Raji (cell line): ENCODE data around the gene NEURL1.

Source experiments
- POLR2A ChIP-seq: IDR thresholded peaks from 2 replicates; pipeline ENCODE4 v1.6.1; 2011; ENCODE audit warnings: low read depth, low read length, control low read depth; ENCODE audit not compliant: insufficient read depth

Gene NEURL1

DNA sequence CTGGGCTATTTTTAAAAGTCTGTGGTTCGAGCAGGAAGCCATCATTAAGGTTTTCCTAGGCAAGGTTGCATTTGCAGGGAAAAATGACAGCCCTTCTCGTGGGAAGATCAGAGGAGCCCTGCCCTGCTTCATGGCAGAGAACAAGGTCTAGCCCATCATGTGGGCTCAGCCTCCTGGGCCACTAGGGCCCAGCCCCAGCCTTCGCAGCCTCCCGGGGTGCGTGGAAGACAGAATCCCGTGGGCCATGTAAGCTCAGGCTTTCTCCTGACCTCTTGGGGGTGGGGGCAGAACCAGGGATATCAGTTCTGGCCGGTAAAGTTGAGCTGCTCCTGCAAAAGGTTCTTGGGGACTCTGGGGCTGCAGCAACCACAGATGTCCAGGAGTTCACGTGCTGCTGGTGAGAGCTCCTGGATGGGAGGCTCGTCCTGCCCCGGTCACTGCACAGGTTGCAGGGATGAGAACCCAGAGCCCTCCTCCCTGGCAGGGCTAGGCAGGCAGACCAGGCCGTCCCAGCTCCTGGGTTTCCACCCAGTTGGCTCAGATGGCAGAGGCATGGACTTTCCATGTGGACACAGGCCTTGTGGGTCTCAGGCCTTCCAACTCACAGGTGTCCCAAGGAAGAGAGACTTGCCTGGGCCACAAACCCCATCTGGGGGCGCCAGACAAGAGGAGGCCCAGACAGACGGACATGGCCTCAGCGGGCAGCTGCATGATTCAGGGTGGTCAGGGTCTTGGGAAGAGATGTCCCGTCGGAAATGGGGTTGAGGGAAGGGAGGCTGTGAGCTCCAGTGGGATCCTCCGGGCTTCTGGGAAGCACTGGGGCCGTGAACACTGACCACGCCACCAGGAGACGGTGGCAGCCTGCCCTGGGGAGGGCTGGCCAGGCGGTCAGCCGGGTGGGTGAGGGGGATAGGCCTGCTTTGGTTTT, 126.2 kb downstream of the NEURL1 start:
- TF ChIP-seq POLR2A, result no peak

DNA sequence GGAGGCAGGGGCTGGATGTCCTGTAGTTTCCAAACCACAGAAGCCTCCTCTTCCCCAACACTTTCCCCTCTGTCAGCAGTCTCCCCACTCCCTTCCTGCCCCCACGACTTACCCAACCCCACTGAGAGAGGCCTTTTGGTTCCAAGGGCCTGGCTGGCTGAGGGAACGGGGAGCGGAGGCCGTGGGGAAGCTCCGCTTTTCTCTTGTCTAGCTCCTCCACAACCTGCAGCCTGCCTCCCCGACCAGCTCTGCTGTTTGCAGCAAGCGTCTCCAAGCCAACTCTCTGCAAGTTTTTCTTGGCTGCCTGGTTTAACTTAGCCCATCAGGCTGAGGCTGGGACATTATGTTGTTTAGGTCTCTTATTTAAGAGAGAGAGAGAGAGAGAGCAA, 126.8 kb downstream of the NEURL1 start:
- no peak for TF ChIP-seq POLR2A

DNA sequence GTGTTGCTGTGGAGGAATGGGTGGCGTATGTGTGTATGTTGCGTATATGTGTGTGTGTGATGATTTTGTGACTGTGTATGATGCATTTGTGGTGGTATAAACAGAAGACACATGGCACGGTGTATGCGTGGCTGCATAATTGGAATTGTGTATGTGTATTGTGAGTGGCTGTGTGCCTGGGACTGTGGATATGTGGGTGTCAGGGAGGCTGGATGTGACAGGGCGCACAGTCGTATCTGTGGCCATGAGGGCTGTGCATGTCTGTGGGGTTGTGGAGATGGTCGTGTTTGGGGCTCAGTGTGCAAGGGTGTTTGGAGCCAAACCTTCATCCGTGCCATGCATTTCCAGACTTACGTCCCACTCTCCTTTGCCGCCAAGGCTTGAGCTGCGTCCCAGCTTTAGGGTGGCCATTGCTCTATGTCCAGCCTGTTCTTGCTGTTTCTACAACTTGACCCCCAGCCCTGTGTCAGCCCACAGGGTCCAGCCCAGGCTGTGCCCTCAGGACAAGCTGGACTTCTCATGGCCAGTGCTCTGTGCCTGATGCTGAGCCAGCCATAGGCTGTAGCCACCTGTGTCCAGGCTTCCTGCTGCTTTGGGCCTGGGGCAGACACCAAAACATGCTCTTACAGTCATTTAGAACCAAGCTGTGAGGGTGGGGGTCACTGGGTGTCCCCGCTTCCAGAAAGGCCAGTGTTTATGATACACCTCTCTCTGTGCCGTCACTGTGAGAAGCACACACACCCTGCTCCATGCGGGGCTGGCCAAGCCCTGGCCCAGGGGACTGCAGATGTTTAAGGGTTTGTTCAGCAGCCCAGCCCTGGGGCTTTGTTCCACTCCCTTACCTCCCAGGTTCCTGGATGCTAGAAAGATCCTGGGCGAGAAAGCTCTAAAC, 127.6 kb downstream of the NEURL1 start:
- no peak for TF ChIP-seq POLR2A

DNA sequence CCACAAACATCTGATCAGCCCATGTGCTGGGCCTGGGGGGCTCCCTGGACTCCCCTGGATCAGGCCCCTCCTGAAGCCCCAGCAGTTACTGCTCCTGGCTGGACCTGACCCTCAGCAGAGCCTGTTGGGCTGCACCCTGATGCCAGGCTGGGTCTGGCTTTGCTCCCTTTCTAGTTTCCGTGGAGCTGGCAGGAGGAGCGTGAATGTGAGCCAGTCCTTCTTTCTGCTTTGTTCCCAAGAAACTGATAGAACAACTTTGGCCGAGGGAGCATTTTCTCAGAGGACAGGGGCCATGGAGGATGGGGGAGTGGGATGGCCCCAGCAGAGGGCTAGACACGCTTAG, 128.2 kb downstream of the NEURL1 start:
- no peak for TF ChIP-seq POLR2A

DNA sequence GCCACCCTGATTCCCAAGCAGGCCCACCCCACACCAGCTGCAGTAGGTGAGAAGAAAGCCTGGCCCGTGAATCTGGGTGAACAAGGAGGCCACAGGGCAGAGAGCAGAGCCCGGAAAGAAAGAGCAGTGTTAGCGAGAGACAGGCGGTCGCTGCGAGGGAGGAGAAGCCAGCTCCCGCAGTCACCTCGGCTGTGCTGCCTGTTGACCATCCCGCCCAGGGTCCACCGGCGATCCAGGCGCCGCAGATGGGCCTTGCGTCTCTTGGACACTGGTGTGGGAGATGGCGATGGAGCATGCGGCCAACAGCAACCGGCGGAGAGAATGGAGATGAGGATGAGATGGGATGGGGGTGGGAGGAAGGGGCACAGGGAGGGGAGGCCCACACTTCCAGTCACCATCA, 128.8 kb downstream of the NEURL1 start:
- no peak for TF ChIP-seq POLR2A

DNA sequence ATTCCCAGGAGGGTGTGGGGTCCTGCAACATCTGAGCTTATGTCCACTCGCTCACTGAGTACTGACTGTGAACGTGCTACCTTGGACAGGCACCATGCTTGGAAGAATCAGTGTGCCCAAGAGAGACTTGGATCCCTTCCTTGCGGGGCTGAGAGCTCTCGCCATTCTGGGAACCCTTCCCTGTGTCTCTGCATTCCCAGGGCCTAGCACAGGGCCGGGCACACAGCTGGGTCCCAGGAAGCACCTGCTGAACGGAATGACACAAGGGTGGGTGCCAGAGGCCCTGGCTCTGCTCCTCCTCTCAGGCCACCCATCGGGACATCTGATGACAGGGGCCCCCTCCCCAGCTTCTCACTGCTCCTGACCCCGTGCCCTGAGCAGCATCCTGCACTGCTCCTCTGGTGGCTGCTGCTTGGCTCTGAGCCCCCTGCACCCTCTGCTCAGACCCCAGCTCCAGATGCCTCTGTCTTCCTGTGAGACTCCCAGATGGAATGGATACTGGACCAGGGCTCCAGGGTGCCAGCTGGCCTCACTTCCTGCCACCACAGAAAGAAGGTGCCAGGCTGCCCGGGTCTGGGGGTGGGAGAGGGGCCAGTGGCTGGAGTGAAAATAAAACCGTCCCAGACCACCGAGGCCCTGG, 129.6 kb downstream of the NEURL1 start:
- no peak for TF ChIP-seq POLR2A

DNA sequence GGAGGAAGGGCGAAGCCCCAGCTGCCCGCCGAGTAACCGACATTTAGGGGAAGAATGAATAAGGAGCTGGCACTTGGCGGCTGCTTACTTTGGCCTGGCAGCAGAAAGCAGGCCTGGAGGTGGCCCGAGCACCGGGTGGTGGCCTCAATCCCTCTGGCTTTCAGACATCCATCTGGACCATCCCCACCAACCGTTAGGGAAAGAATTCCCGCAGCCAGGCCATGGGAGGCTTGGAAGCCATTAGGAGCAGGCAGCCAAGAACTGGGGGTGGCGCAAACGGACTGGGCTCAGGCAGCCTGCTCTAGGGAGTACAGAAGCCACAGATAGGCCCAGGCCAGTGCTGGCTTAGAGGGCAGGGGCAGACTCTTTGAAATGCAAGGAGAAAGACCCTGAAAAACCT, 132.7 kb downstream of the NEURL1 start:
- TF ChIP-seq POLR2A, result no peak

DNA sequence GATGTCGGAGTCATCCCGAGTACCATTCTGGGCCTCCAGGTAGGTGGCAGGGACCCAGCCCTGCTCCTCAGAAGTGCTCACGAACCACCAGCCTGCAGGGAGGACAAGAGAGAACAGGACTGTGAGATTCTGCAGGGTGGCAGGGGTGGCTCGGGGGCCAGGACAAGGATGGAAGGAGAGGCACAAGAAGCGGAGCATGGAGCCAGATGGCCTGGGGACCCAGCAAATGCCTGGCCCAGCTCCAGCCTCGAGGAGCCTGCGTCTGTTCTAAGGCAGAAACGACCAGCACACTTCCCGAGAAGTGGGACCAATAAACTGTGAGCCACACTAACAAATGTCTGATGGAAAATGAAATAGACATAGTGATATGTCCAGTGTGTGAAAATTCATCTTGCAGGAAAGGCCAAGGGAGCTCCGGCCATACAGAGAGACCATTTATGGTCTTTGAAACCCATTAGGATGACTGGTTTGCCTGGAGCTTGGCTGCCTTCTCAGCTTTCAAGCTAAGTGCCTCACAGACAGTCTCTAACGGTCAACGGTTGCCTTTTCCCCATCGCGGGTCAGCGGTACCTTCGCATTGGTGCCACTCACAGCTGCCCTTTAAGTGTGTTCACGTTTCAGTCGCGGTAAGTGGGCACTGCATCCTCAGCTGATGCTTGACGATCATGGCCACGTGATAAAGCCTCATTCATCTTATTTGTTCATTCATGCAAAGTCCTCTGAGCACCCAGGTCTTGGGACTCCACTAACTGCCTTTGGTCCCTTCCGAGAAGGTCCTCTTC, 133.8 kb downstream of the NEURL1 start:
- TF ChIP-seq POLR2A, result no peak

DNA sequence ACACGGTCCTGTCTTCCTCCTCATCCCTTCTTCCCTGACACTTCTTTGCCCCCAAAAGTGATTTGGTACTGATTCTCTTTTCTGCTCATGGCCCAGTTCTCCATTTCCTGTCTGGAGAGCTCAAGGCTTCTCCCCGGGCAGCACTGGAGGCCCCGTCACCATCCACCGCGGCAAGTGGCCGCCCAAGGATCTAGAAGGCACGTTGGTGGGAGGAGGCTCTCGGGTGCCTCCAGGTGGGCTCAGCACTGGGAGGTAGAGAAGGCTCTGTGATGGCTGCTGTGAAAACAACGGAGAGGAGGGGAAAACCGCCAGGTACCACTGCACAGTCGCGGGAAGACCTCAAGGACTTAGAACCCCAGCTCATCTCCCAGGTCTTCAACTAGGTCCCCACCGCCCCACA, 134.4 kb downstream of the NEURL1 start:
- TF ChIP-seq POLR2A, result no peak

DNA sequence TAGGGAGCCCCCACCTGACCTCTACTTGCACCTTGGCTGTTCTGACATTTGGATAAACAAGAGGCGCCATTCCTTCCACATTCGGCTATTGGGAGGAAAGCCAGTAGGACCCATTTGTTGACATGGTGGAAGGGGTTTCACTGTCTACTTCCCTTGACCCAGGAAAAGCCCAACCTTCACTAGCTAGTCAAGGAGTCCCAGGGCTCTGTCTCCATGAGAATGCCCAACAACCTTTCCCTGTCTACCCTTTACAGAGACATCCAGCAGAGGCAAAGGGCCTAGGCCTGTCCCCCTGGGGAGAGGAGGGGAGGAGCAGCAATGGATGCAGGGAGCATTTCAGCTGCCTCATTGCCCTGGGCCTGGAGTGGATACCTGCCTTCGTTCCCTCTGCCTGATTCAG, 136.1 kb downstream of the NEURL1 start:
- no peak for TF ChIP-seq POLR2A

DNA sequence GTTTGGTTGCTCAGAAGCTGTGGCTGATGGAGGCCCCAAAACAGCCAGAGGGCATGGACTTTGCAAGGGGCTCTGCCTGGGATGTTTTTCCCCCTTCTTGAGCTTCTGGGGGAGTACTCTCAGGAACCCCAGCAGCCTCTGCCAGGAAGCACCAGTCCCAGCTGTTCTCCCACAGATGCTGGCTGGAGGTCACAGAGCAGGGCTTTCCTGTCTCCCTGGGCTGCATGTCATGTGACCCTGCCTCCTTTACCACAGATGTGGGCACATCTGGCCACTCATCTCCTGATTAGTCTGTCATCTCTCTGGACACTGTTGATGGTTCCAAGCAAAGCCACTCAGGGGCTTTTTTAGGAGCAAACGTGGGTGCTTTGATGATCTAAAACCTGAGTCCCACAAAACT, 136.7 kb downstream of the NEURL1 start:
- no peak for TF ChIP-seq POLR2A

DNA sequence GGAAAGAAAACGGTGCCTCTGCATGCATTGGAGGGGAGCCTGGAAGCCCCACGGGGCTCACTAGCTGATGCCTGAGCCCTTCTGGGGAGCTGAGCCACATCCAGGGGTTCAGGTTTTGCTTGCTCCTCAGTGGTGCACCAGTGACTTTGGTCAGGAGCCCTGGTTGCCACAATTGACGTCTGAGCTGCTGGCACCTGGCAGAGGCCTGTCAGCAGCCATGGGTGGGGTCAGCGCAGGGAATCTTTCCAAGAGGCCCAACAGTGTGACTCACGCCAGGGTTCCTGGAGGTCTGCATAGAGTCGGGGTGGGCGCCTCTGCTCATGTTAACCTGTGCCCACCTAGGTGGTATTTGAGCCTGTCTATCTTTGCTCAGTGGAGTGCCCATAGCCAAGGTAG, 138.7 kb downstream of the NEURL1 start:
- TF ChIP-seq POLR2A, result no peak

DNA sequence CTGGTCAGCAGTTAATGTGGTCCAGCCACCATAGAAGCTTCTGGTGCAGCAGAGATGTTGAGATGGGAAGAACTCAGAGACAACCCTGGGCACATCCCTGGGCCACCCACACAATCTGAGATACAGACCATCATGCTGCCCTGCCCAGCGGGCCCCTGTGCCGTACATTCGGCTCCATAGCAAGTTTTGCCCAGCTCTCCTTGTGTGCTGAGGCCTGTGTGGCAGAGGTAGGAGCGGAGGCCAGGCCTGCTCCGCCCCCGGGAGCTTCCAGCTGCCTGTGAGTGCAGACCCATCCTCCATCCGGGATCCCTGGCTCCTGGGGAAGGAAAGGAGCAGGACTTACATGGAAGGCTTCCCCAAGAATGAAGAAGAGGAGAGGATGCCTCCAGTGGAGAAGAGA, 140.3 kb downstream of the NEURL1 start:
- TF ChIP-seq POLR2A, result no peak

DNA sequence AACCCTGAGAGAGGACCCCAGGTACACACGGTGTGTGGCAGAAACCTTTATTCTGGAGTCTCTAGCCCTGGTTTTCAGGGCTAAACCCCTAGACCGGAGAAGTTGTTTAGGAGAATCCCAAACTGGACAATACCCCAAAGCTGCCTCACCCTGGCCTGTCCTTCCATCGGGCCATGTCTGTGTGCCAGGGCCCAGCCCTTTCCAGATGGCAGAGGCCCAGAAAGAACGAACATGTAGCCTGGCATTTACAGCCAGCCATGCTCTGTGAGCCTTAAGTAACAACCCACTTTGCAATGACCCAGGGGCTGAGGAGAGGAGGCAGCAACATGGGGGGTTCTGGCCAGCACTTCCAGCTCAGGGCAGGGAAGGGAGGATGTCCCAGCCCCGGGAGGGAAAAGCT, 142.1 kb downstream of the NEURL1 start:
- TF ChIP-seq POLR2A, result no peak

DNA sequence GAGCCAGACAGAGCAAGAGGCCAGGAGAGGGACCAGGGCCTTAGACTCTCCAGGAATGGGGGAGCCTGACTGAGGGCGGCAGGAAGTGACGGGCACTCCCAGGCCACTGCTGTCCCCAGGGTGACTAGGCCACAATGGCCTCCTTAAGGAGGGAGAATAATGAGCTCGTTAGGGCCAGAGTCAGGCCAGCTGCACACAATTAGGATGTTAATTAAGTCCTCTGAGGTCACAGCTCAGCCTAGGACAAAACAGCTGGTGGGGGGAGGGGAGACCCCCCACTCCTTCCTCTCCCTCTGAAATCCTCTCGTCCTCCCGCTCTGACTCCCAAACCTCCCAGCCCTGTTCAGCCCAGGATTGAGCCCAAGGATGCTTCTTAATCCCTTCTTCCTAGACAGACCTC, 143.0 kb downstream of the NEURL1 start:
- TF ChIP-seq POLR2A, result no peak
